Esophagus muscularis mucosa (tissue), 4 donors: Measurements from ENCODE around the gene ZBP1. TPM values are rescaled to one million over a fixed set of nuclear protein-coding genes. Genes with fewer than 3 reads are reported as not detected.

Experiments
- DNase-seq: peaks from one replicate; pipeline ENCODE4 v3.0.0-alpha.2; 2017; ENCODE audit errors: extremely low spot score
- H3K27ac ChIP-seq, 4 donors: fragments of 200-600 bp; sonication (generic); replicated peaks in 1 of 4; 1 replicate in 3 of 4; 2 replicates in 1 of 4; pipeline ENCODE4 v1.5.1; 2016 to 2019; ENCODE audit warnings: mild to moderate bottlenecking in 1 of 4
- H3K27me3 ChIP-seq, 4 donors: fragments of 200-600 bp; sonication (generic); one replicate each; pipeline versions ENCODE4 v1.5.1 to v1.6.0; 2016 to 2019
- H3K36me3 ChIP-seq, 4 donors: fragments of 200-600 bp; sonication (generic); one replicate each; pipeline ENCODE4 v1.5.1; 2016 to 2019
- H3K4me1 ChIP-seq, 4 donors: fragments of 200-600 bp; sonication (generic); one replicate each; pipeline ENCODE4 v1.5.1; 2016 to 2019
- H3K4me3 ChIP-seq, 4 donors: fragments of 200-600 bp; sonication (generic); 1 replicate in 2 of 4; 2 replicates in 2 of 4; pipeline ENCODE4 v1.5.1; 2016 to 2019; ENCODE audit warnings: mild to moderate bottlenecking in 4 of 4, moderate library complexity in 1 of 4
- H3K9me3 ChIP-seq, 4 donors: fragments of 200-600 bp; sonication (generic); 1 replicate in 3 of 4; 2 replicates in 1 of 4; pipeline ENCODE4 v1.5.1; 2016 to 2019
- CTCF ChIP-seq, 3 experiments: fragments of 200-600 bp in 2 of 3; fragments of 450-650 bp in 1 of 3; sonication (generic) in 2 of 3; IDR thresholded peaks; one replicate each; pipeline ENCODE4 v1.5.1; 2017 to 2019; ENCODE audit warnings: antibody characterized with exemption in 3 of 3, mild to moderate bottlenecking in 2 of 3, moderate library complexity in 1 of 3
- EP300 ChIP-seq: sonication (generic); formaldehyde crosslinking; IDR thresholded peaks from one replicate; pipeline ENCODE4 v1.6.1; 2017; ENCODE audit warnings: antibody characterized with exemption
- POLR2A ChIP-seq: fragments of 450-650 bp; IDR thresholded peaks from one replicate; pipeline ENCODE4 v1.6.1; 2017; ENCODE audit warnings: antibody characterized with exemption, moderate library complexity, mild to moderate bottlenecking, low read depth
- POLR2AphosphoS5 ChIP-seq, 2 donors: sonication (generic); formaldehyde crosslinking; IDR thresholded peaks; one replicate each; pipeline ENCODE4 v1.6.1; 2017; ENCODE audit warnings: antibody characterized with exemption in 2 of 2
- WGBS: methylation state at CpG from one replicate; pipeline ENCODE4 v1.1.5; 2018; 5-methylcytosine and 5-hydroxymethylcytosine counted together
- intact Hi-C: fragments of 100-400 bp; cut with DNase I; formaldehyde crosslinking; loops from one replicate; pipeline ENCODE4 v1.15.1; 2023
- total RNA-seq, 4 donors: library from RNA; depleted of rRNA; stranded (reverse); fragments of >200 nt; gene quantifications; one replicate each; pipeline versions ENCODE4 v1.1.0 to v1.2.1, GENCODE V29; 2016

ZBP1 gene
- total RNA-seq, 4 donors from 2014 or later: 0.33 to 0.75 TPM; not detected in 2

- peaks cover 0 to 5% (median 3%) of the 10 kb centered on the region in 4 donors for H3K4me1 ChIP-seq
- H3K36me3 ChIP-seq: no peaks in the 10 kb centered on the region
- no peak for TF ChIP-seq CTCF (IDR thresholded peaks at IDR 0.05)
- no peak for TF ChIP-seq POLR2AphosphoS5 (IDR thresholded peaks at IDR 0.05)
- TF ChIP-seq EP300: no peak
- H3K4me3 ChIP-seq: no peak overlapping the region
- intact Hi-C loops: no loop called here
- no peak overlapping the region for H3K27ac ChIP-seq
- H3K27me3 ChIP-seq: peaks cover 0 to 33% (median 0%) of the 10 kb centered on the region in 4 donors
- no peak for DNase-seq
- peaks cover 0 to 8% (median 0%) of the 10 kb centered on the region in 4 donors for H3K9me3 ChIP-seq
- 87% methylated on average over 16 of the region's 16 CpGs for WGBS
Measured at GRCh38 chr20:57621421-57622200, 1.4 kb upstream of the ZBP1 start.

DNA sequence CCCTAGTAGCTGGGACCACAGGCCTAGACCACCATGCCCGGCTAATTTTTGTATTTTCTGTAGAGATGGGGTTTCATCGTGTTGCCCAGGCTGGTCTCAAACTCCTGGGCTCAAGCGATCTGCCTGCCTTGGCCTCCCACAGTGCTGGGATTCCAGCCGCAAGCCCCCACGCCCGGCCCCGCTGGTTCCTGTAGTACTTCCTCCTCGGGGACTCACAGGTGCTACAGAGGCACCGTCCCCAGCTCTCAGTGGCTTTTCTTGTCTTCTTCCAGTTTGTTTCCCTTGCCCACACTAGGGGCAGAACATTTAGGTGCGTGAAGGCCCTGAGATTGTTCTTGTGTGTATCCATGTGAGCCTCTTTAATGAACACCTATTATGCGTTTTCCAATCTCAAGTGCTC lies 773 bp upstream of the ZBP1 start:
- intact Hi-C loops: no loop called here
- no peaks in the 10 kb centered on the region for H3K36me3 ChIP-seq

GRCh38 chr20:57619051-57619831 lies 985 bp downstream of the ZBP1 start:
- no peak overlapping the region for H3K4me3 ChIP-seq
- no peaks in the 10 kb centered on the region for H3K9me3 ChIP-seq
- 81% methylated on average over 19 of the region's 19 CpGs for WGBS
- peaks cover 0 to 42% (median 0%) of the 10 kb centered on the region in 4 donors for H3K27me3 ChIP-seq
- TF ChIP-seq POLR2AphosphoS5 (IDR thresholded peaks at IDR 0.05) (no peak), POLR2A (no peak)
- intact Hi-C loops: no loop called here
- no peak for DNase-seq
- no peaks in the 10 kb centered on the region for H3K36me3 ChIP-seq
- H3K27ac ChIP-seq: peak overlapping the region in 2 of 4 donors; percentile 7 to 36
- H3K4me1 ChIP-seq: peaks cover 0 to 5% (median 3%) of the 10 kb centered on the region in 4 donors

More for the DNA sequence above, 773 bp upstream of the ZBP1 start:
- no peak overlapping the region for H3K27ac ChIP-seq
- DNase-seq: no peak
- peaks cover 0 to 37% (median 0%) of the 10 kb centered on the region in 4 donors for H3K27me3 ChIP-seq
- H3K4me1 ChIP-seq: peaks cover 0 to 5% (median 3%) of the 10 kb centered on the region in 4 donors
- TF ChIP-seq POLR2AphosphoS5 (IDR thresholded peaks at IDR 0.05) (no peak), CTCF (IDR thresholded peaks at IDR 0.05) (no peak), EP300 (no peak), POLR2A (no peak)
- 81% methylated on average over 11 of the region's 11 CpGs for WGBS
- peaks cover 0 to 8% (median 0%) of the 10 kb centered on the region in 4 donors for H3K9me3 ChIP-seq
- H3K4me3 ChIP-seq: no peak overlapping the region

DNA sequence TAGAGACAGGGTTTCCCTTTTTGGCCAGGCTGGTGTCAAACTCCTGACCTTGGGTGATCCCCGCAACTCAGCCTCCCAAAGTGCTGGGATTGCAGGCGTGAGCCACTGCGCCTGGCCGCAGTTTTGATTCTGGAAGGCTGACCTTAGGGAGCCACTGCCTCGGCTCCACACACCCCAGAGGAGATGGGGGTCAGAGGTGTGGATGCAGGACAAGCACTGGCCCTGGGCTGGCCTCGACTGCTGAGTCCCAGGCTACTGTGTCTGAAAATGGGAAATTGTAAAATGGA lies 1.5 kb downstream of the ZBP1 start:
- Histone ChIP-seq H3K4me1 (peaks cover 0 to 5% (median 3%) of the 10 kb centered on the region in 4 donors), H3K4me3 (peak overlapping the region in 1 of 4 donors; percentile 14), H3K36me3 (no peaks in the 10 kb centered on the region), H3K27ac (peak overlapping the region in 1 of 4 donors; percentile 36), H3K27me3 (peaks cover 0 to 42% (median 0%) of the 10 kb centered on the region in 4 donors), H3K9me3 (no peaks in the 10 kb centered on the region)
- no peak for TF ChIP-seq POLR2A
- no peak for TF ChIP-seq CTCF (IDR thresholded peaks at IDR 0.05)
- TF ChIP-seq POLR2AphosphoS5 (IDR thresholded peaks at IDR 0.05): no peak
- no peak for TF ChIP-seq EP300
- no peak for DNase-seq
- WGBS: 83% methylated on average over 6 of the region's 6 CpGs
- intact Hi-C loops: no loop called here

- peak overlapping the region in 1 of 4 donors; percentile 36 for H3K27ac ChIP-seq
- no peak for TF ChIP-seq POLR2AphosphoS5 (IDR thresholded peaks at IDR 0.05)
- no peak for TF ChIP-seq EP300
- TF ChIP-seq CTCF (IDR thresholded peaks at IDR 0.05): no peak
- no peak for TF ChIP-seq POLR2A
- DNase-seq: no peak
- intact Hi-C loops: no loop called here
- peaks cover 0 to 5% (median 3%) of the 10 kb centered on the region in 4 donors for H3K4me1 ChIP-seq
- H3K36me3 ChIP-seq: no peaks in the 10 kb centered on the region
- peak overlapping the region in 1 of 4 donors; percentile 14 for H3K4me3 ChIP-seq
- no peaks in the 10 kb centered on the region for H3K9me3 ChIP-seq
- peaks cover 0 to 42% (median 0%) of the 10 kb centered on the region in 4 donors for H3K27me3 ChIP-seq
- WGBS: 87% methylated on average over 13 of the region's 14 CpGs
Measured at GRCh38 chr20:57618091-57618763, 2.0 kb downstream of the ZBP1 start.
